NCI-H187 (cell line): ENCODE results near the gene ATF6B.
"Not testable (repeated sequence)": the region's sequence is repeated elsewhere in the genome, so short reads cannot be mapped to it uniquely, and the experiment has no call there.

ENCODE experiments used
- DNase-seq, 2 experiments: peaks; one replicate each; lab custom pipeline; 2025; lab: John Stamatoyannopoulos, UW

The ATF6B gene

GRCh38 chr6:32107406-32107805, 20.6 kb downstream of the ATF6B start:
- no peak for DNase-seq

- DNase-seq = no peak
Measured at GRCh38 chr6:32105433-32105832, 22.6 kb downstream of the ATF6B start.

- no peak for DNase-seq
Measured at GRCh38 chr6:32102255-32102654, 25.8 kb downstream of the ATF6B start.

GRCh38 chr6:32100251-32100650, 27.8 kb downstream of the ATF6B start:
- DNase-seq = not testable (repeated sequence)

- DNase-seq = no peak
Measured at GRCh38 chr6:32097364-32097763, 30.7 kb downstream of the ATF6B start.

- no peak for DNase-seq
Measured at GRCh38 chr6:32096394-32097258, 31.4 kb downstream of the ATF6B start.

GRCh38 chr6:32096087-32096393, 32.0 kb downstream of the ATF6B start:
- no peak for DNase-seq

- DNase-seq = no peak
Measured at GRCh38 chr6:32095338-32096086, 32.5 kb downstream of the ATF6B start.

GRCh38 chr6:32092760-32093497, 35.1 kb downstream of the ATF6B start:
- no peak for DNase-seq

- no peak for DNase-seq
Measured at GRCh38 chr6:32089082-32089828, 38.8 kb downstream of the ATF6B start.

GRCh38 chr6:32088487-32089049, 39.5 kb downstream of the ATF6B start:
- DNase-seq = no peak

- no peak for DNase-seq
Measured at GRCh38 chr6:32087574-32088486, 40.2 kb downstream of the ATF6B start.

- no peak for DNase-seq
Measured at GRCh38 chr6:32086661-32087573, 41.1 kb downstream of the ATF6B start.

GRCh38 chr6:32085759-32086459, 42.1 kb downstream of the ATF6B start:
- DNase-seq = no peak

- DNase-seq = no peak
Measured at GRCh38 chr6:32084780-32085179, 43.3 kb downstream of the ATF6B start.

GRCh38 chr6:32083812-32084768, 44.0 kb downstream of the ATF6B start:
- DNase-seq = no peak

- no peak for DNase-seq
Measured at GRCh38 chr6:32082935-32083334, 45.1 kb downstream of the ATF6B start.

- no peak for DNase-seq
Measured at GRCh38 chr6:32082478-32082877, 45.6 kb downstream of the ATF6B start.
